Tibial nerve (tissue), 3 donors: ENCODE measurements around the gene ARID5A.

ENCODE experiments used
- POLR2A ChIP-seq, 2 donors: fragments of 450-650 bp; IDR thresholded peaks; one replicate each; pipeline ENCODE4 v1.6.1; 2017; ENCODE audit warnings: antibody characterized with exemption in 2 of 2, mild to moderate bottlenecking in 2 of 2, moderate library complexity in 2 of 2
- TF ChIP-seq, protein P1 (sequence below), 5 experiments: fragments of 200-600 bp in 3 of 5; fragments of 450-650 bp in 2 of 5; sonication (generic) in 3 of 5; IDR thresholded peaks; one replicate each; pipeline ENCODE4 v1.5.1; 2016 to 2019; ENCODE audit warnings: antibody characterized with exemption in 5 of 5, mild to moderate bottlenecking in 3 of 5, moderate library complexity in 2 of 5

DNA sequence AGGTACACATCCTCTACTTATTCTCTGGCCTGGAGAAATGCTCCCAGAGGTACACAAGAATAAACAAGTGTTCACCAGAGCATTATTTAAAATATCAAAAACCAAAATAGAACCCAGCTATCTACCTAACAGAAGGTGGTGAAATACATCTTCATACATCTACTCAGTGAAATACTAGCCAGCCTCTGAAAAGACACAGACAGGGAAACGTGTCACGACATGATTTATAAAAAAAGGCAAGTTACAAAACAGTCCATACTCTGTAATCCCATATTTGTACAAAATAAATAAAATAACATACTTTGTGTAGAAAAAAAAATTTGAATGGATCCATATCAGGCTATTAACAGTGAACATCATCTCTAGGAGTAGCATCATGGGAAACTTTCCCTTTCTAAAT lies 63.4 kb downstream of the ARID5A start:
- TF ChIP-seq, protein P1, sequence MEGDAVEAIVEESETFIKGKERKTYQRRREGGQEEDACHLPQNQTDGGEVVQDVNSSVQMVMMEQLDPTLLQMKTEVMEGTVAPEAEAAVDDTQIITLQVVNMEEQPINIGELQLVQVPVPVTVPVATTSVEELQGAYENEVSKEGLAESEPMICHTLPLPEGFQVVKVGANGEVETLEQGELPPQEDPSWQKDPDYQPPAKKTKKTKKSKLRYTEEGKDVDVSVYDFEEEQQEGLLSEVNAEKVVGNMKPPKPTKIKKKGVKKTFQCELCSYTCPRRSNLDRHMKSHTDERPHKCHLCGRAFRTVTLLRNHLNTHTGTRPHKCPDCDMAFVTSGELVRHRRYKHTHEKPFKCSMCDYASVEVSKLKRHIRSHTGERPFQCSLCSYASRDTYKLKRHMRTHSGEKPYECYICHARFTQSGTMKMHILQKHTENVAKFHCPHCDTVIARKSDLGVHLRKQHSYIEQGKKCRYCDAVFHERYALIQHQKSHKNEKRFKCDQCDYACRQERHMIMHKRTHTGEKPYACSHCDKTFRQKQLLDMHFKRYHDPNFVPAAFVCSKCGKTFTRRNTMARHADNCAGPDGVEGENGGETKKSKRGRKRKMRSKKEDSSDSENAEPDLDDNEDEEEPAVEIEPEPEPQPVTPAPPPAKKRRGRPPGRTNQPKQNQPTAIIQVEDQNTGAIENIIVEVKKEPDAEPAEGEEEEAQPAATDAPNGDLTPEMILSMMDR (IDR thresholded peaks at IDR 0.05), result no peak
- TF ChIP-seq POLR2A (IDR thresholded peaks at IDR 0.05), result no peak
